GM12865 (cell line): ENCODE measurements around the gene MAN2A1.

ENCODE experiments used
- DNase-seq: peaks from one replicate; pipeline ENCODE4 v3.0.0; 2010; ENCODE audit warnings: low read depth
- H3K4me3 ChIP-seq: 2 replicates; pipeline ENCODE4 v1.5.1; 2011; ENCODE audit warnings: mild to moderate bottlenecking, low read depth, low read length, control low read depth
- CTCF ChIP-seq: IDR thresholded peaks from 2 replicates; pipeline ENCODE4 v1.5.1; 2011; ENCODE audit warnings: low read length, control low read depth, low read depth, inconsistent platforms; ENCODE audit not compliant: insufficient read depth; ENCODE audit errors: missing control alignments

MAN2A1 gene

GRCh38 chr5:109836280-109836679, 146.6 kb downstream of the MAN2A1 start:
- DNase-seq = no peak
- TF ChIP-seq CTCF = no peak
- H3K4me3 ChIP-seq = no peak overlapping the region

GRCh38 chr5:109837231-109837861, 147.6 kb downstream of the MAN2A1 start:
- H3K4me3 ChIP-seq = no peak overlapping the region
- no peak for TF ChIP-seq CTCF
- DNase-seq = no peak

DNA sequence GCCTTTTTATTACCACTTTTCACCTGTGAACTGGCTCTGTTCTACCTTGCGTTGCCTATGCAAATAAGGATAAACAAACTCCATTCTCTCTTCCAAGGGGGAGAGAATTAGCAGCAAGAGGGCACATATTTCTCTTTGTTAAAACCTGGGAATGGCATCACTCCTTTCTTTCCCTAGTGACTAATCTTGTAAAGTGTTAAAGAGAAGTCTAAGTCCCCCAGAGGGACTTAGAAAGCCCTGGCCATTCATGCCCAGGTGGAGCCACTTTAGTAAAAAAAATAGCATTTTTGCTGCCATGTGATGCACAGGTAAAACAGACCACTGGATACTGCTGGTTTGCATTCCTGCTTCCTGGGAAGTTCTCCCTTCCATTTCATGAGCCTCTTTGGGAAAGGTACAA, 148.4 kb downstream of the MAN2A1 start:
- no peak for TF ChIP-seq CTCF
- DNase-seq = no peak
- no peak overlapping the region for H3K4me3 ChIP-seq

GRCh38 chr5:109844148-109844547, 154.4 kb downstream of the MAN2A1 start:
- H3K4me3 ChIP-seq = no peak overlapping the region
- no peak for DNase-seq
- no peak for TF ChIP-seq CTCF

- H3K4me3 ChIP-seq = no peak overlapping the region
- no peak for DNase-seq
- no peak for TF ChIP-seq CTCF
Measured at GRCh38 chr5:109844695-109845094, 155.0 kb downstream of the MAN2A1 start.

GRCh38 chr5:109848130-109848529, 158.4 kb downstream of the MAN2A1 start:
- no peak for DNase-seq
- no peak for TF ChIP-seq CTCF
- H3K4me3 ChIP-seq = no peak overlapping the region

GRCh38 chr5:109849478-109850088, 159.9 kb downstream of the MAN2A1 start:
- DNase-seq = no peak
- TF ChIP-seq CTCF = no peak
- no peak overlapping the region for H3K4me3 ChIP-seq
